ENCODE data around the gene RBBP7.

- no peak for TF ChIP-seq POLR2AphosphoS5 (IDR thresholded peaks at IDR 0.05; ENCODE audit: low read depth, low read length)
- TF ChIP-seq, protein P1, sequence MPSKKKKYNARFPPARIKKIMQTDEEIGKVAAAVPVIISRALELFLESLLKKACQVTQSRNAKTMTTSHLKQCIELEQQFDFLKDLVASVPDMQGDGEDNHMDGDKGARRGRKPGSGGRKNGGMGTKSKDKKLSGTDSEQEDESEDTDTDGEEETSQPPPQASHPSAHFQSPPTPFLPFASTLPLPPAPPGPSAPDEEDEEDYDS (CRISPR knock-in tag; IDR thresholded peaks at IDR 0.05) = no peak
- no peak for TF ChIP-seq USF2 (IDR thresholded peaks at IDR 0.05; ENCODE audit: low read depth, low read length)
- no peak for TF ChIP-seq USF2 (CRISPR knock-in tag; IDR thresholded peaks at IDR 0.05; ENCODE audit: borderline replicate concordance)
- TF ChIP-seq SP2 (CRISPR knock-in tag; IDR thresholded peaks at IDR 0.05) = no peak
- TF ChIP-seq POLR2A (IDR thresholded peaks at IDR 0.05; ENCODE audit: insufficient read depth in 1 of 2, low read depth in 2 of 2, low read length in 2 of 2) = no peak
Measured at GRCh38 chrX:16910376-16910775, 40.2 kb upstream of the RBBP7 start.

Data from HepG2 (cell line).